D721Med (cell line): ENCODE measurements around the gene DDRGK1.

Source experiments
- DNase-seq: peaks from one replicate; pipeline ENCODE4 v3.0.0; 2011; ENCODE audit warnings: low spot score; ENCODE audit not compliant: insufficient read length
- FAIRE-seq: peaks from 2 replicates; lab custom pipeline; 2011; peaks lifted over from hg19 to GRCh38; lab: Jason Lieb, UNC
- CTCF ChIP-seq: IDR thresholded peaks from 2 replicates; pipeline ENCODE4 v1.5.1; 2012; ENCODE audit warnings: mild to moderate bottlenecking, control low read depth; ENCODE audit not compliant: insufficient read depth; ENCODE audit errors: missing control alignments

The DDRGK1 gene

DNA sequence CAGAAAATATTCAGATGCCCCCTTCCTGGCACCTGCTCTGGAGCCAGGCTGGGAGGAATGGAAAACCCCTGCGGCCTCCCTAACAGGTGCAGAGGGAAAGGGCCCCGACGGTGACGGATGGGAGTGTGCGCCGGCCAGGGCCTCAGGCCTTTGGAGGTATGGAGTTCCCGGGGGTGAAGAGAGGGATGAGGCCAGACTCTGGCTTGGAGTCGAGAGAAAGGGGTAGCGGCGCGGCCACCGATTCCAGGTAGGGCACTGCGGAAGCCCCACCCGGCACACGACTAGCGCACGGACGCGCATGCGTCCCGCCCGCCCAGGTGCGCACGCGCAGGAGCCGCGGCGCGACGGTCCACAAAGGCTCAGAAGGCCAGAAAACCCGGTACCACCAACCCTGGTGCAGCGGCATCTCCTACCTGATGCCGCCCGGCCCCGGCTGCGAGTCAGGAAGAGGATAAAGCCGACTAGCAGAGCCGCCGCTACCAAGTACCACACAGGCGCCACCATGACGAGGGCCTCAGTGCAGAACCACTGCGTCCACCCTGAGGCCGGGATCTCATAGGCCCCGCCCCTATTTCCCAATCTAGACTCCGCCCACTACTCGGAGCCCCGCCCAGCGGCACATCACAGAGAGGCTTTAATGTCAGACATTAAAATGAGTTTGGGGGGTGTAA is at the start of gene DDRGK1:
Gene DDRGK1, minus strand, starts transcription at position 559 of the 671 bp plus-strand sequence. Its CDS starts 55 bp downstream, at position 504.
- DNase-seq (peak; percentile 63), FAIRE-seq (no peak)
- TF ChIP-seq CTCF, result no peak

DNA sequence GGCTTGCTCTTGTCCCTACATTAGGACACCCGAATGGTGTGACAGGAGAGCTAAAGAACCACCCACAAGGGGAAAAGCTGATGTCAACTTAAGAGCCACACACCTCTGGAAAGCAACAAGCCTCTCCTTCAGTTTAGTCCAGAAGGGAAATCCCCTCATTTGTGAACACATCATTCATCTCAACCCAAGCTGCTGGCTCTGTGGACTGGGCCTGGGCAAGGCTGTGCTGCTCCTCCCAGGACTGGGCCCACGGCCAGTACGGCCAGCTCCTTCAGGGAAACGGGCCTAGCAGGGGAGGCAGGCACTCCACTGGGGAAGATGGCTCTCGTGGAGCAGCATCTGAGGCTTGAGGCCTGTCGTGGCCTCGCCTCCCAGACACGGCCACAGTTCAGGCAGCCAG is 47.3 kb upstream of the DDRGK1 start:
- no peak for TF ChIP-seq CTCF
- FAIRE-seq, result no peak
- DNase-seq, result no peak

GRCh38 chr20:3250091-3250504 is 45.6 kb upstream of the DDRGK1 start:
- FAIRE-seq (no peak), DNase-seq (no peak)
- peak; percentile 41 for TF ChIP-seq CTCF

GRCh38 chr20:3248993-3249347 is 44.5 kb upstream of the DDRGK1 start:
- no peak for FAIRE-seq
- no peak for DNase-seq
- TF ChIP-seq CTCF, result no peak

- FAIRE-seq (no peak), DNase-seq (no peak)
- no peak for TF ChIP-seq CTCF
Observed at GRCh38 chr20:3248167-3248992, 43.9 kb upstream of the DDRGK1 start.

- FAIRE-seq (no peak), DNase-seq (no peak)
- no peak for TF ChIP-seq CTCF
Observed at GRCh38 chr20:3247638-3248037, 43.2 kb upstream of the DDRGK1 start.

DNA sequence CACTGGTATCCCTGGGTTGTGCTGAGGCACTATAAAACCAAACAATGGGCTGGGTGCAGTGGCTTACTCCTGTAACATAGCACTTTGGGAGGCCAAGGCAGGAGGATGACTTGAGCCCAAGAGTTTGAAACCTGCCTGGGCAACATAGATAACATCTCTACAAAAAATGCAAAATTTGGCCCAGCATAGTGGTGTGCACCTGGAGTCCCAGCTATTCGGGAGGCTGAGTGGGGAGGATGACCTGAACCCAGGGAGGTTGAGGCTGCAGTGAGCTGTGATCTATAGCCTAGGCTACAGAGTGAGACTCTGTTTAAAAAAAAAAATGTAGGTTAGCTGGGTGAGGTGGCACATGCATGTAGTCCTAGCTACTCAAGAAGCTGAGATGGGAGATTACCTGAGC is 42.2 kb upstream of the DDRGK1 start:
- TF ChIP-seq CTCF, result no peak
- no peak for FAIRE-seq
- DNase-seq, result no peak
